HG02623 (cell line): ENCODE data around the gene SYF2.
A peak's percentile ranks its signal among the peaks of the same experiment; 100 is the strongest.
"Not testable (repeated sequence)": the region's sequence is repeated elsewhere in the genome, so short reads cannot be mapped to it uniquely, and the experiment has no call there.

Source experiments
- ATAC-seq: cut with Tn5 transposase; IDR thresholded peaks from one replicate; pipeline ENCODE4 v1.9.1; 2021; ENCODE audit warnings: moderate library complexity; ENCODE audit not compliant: unreplicated experiment

SYF2 gene

GRCh38 chr1:25246600-25247023, 14.3 kb upstream of the SYF2 start:
- peak; percentile 11 for ATAC-seq

DNA sequence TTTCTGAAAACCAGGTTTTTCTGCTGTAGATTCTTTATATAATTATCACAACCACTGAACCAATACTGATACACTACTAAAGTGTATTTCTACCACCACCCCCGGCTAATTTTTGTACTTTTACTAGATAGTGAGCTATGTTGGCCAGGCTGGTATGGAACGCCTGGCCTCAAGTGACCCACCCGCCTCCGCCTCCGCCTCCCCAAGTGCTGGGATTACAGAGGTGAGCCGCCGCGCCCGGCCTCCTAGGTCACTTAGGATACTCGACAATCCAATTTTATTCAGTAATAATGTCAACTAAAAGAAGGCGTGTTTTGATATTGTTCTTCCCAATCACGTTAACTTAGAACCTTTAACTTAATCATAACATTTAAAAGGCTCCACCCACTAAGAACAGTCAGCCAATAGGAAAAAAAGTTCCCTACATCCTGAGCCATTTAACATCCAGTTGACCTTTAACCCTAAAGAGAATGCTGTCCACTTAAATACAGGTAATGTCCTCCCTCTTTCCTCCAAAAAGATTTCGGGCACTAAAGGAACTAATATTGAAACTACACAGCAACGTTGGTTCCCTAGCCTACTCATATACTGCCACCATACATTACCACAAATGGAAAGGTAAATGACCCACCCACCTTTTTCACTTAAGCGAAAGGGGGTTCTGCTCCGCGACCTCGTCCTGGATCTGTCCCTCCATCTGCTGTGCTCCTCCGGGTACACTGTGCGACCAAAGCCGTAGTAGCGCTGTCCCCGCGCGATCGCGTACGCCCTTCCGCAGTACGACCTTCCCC, 13.7 kb upstream of the SYF2 start:
- ATAC-seq, result no peak

DNA sequence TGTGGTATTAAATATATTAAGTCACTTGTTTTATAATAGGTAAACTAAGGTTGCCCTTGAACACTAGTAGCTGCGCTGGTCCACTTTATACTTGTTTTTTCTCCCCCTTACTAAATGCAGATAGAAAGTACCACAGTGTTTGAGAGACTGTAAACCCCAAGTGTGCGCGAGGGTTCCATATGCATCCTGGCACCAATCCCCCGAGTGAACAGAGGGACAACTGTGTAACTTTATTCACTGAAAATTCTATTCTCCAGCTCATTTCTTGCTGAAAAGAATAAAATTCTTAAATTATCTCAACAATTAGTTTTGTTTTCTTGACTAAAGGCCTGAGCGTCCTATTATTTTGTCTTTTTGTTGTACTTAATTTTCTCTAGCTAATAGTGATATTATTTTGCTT, 13.1 kb upstream of the SYF2 start:
- ATAC-seq, result no peak

- no peak for ATAC-seq
These were observed 11.6 kb upstream of the SYF2 start for GRCh38 chr1:25243907-25244306.

GRCh38 chr1:25239681-25240541, 7.6 kb upstream of the SYF2 start:
- peak; percentile 68 for ATAC-seq

GRCh38 chr1:25238046-25238445, 5.7 kb upstream of the SYF2 start:
- no peak for ATAC-seq

DNA sequence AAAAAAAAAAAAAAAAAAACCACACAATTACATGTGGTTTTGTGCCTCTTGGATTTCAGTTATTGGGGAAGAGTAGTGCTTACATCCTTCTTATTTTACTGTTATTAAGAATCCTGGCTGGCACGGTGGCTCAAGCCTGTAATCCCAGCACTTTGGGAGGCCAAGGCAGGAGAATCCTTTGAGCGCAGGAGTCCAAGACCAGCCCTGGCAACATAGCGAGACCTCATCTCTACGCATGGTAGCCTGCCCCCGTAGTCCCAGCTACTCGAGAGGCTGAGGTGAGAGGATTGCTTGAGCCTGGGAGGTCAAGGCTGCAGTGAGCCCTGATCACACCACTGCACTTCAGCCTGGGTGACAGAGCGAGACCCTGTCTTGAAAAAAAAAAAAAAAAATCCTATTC, 4.0 kb upstream of the SYF2 start:
- ATAC-seq, result not testable (repeated sequence)

- not testable (repeated sequence) for ATAC-seq
These were observed 3.1 kb upstream of the SYF2 start for GRCh38 chr1:25235411-25235810.

GRCh38 chr1:25232866-25233784, 823 bp upstream of the SYF2 start:
- ATAC-seq, result peak; percentile 48

- no peak for ATAC-seq
These were observed 8.8 kb downstream of the SYF2 start for GRCh38 chr1:25223471-25223870.

DNA sequence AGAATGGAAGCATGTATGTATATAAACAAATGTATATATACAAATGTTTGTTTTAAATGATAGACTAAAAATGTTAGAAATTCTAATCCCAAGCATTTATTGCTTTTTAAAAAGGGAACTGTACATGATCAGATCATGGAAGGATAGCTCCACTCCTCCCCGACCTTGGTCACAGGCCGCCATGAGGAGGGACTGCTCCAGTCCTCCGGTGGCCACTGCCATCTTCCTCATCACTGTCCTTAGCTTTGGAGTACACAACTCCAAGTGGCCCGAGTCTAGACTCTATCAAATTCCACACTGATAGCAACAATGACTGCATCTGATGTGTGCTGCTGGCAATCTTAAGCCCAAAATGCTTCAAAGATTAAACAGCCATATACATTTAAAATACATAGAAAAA, 9.7 kb downstream of the SYF2 start:
- no peak for ATAC-seq

- no peak for ATAC-seq
These were observed 11.6 kb downstream of the SYF2 start for GRCh38 chr1:25220666-25221065.

GRCh38 chr1:25219661-25220251, 12.5 kb downstream of the SYF2 start:
- ATAC-seq, result no peak

DNA sequence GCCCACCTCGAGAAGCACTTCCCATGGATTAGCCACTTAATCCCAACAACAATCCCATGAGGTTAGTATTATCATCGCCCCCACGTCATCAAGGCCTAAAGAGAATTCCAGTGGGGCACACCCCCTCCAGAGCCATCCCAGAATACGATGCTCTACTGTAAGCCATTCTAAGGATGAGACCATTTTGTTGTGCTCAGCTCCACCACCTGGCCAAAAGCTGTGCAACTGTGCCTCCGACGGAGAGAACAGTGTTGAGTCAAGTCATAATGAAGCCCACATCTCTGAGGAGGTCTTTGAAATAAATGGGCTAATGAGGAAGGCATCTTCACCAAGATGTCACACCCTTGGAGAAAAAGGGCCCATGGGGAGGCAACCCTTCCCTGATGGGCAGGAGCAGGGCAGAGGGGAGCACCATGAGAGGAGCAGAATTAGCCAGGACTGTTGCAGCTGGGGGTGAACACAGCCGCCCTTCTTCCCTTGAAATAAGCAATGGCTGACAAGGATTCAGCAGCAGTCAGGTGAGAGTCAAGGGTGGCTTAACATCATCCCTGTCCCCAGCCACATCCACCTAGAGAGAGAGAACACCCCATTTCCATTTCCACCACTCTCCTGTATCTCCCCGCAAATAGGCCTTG, 14.6 kb downstream of the SYF2 start:
- ATAC-seq, result no peak

- no peak for ATAC-seq
These were observed 15.3 kb downstream of the SYF2 start for GRCh38 chr1:25217015-25217414.

DNA sequence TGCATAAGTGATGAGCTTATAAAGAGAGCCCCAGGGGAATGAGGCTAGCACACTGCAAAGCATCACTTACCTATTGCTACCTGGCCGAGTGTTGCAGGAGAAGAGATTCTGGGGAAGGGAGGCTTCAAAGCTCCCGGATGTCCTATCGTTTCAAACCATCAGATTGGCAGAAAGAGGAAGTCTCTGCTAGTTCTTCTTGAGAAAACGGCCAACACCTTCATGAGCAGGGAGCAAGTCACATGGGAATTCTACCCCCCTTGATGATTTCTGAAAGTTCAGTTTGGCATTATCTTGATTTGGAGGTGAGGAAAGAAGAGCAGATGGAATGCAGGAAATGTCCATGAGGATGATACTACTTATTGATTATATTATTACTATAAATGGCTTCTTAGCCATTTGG, 16.2 kb downstream of the SYF2 start:
- ATAC-seq, result no peak

GRCh38 chr1:25212725-25213124, 19.6 kb downstream of the SYF2 start:
- no peak for ATAC-seq

DNA sequence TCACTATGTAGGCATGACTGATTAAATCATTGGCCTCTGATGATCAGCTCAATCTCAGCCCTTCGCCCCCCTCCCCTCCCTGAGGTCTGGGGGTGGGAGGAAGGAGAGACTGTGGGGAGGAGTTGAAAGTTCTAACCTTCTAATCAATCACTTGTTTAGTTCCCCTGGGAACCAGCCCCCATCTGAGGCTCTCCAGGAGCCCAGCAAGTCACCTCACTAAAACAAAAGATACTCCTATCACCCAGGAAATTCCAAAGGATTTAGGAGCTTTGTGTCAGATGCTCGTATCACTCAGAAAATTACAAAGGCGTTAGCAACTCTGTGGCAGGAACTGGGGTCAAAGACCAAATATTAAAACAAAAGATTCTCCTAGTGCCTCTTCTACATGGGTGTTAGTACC, 21.6 kb downstream of the SYF2 start:
- no peak for ATAC-seq

DNA sequence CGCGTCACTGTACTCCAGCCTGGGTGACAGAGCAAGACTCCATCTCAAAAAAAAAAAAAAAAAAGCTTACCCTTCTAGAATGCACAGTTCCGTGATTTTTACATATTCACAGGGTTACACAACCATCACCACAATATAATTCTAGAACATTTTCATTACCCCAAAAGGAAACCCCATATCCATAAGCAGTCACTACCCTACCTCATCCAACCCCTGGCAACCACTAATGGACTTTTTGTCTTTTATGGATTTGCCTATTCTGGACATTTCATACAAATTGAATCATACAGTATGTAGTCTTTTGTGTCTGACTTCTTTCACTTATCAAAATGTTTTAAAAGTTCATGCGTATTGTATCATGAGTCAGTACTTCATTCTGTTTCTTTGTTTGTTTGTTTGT, 22.8 kb downstream of the SYF2 start:
- no peak for ATAC-seq

DNA sequence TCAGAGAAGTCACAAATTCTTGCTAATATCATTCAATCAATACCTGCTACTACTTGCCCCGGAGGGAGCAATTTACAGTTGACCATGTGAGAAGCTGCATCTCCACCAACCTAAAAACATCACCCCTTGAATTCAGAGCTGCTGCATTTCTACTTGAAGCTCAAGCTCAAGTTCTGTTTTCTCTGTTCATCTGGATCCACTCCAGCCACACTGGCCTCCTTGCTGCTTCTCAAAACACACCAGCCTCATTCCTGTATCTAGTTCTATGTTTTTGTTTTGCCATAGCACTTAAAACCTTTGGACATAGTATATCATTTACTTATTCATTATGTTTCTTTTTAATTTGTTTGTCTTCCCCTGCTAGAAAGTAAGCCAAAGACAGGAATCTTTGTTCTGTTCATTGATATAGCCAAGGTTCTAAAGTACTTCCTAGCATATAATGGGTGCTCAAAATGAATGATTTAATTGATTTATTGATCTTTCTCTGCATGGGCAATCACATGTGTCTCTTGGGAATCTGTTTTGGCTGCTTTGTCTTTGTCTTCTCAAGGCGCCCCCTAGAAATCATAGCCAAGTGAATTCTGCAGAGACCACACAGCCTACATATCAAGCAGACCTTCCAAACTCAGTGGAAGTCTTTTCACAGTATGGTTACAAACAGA, 23.6 kb downstream of the SYF2 start:
- ATAC-seq, result no peak
